NCI-H345 treated with DMSO at 0.1 percent for 48 hours (cell line): ENCODE results near the gene DCDC2B.
"Not testable (repeated sequence)": the region's sequence is repeated elsewhere in the genome, so short reads cannot be mapped to it uniquely, and the experiment has no call there.

Source experiments
- DNase-seq: peaks from one replicate; lab custom pipeline; 2025; ENCODE audit not compliant: unreplicated experiment; lab: John Stamatoyannopoulos, UW

DCDC2B gene

DNA sequence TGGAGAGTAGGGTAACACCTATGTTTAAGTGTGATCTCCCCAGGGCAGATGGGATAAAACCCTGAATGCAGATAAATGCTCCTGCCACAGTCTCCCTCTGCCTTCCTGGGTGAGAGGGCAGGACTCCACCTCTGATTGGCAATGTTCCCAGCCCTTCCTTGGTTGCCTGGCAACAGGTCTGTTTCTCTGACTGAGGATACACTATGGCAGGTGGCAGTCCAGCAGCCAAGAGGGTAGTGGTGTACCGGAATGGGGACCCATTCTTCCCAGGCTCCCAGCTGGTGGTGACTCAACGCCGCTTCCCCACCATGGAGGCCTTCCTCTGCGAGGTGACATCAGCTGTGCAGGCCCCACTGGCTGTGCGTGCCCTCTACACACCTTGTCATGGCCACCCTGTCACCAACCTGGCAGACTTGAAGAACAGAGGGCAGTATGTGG lies at the start of gene DCDC2B:
Gene DCDC2B, plus strand, starts transcription at position 199 of the 438 bp plus-strand sequence. Its CDS starts 5 bp downstream, at position 204.
- DNase-seq, result peak; percentile 66

GRCh38 chr1:32159189-32159588 lies 49.7 kb upstream of the DCDC2B start:
- DNase-seq, result no peak

DNA sequence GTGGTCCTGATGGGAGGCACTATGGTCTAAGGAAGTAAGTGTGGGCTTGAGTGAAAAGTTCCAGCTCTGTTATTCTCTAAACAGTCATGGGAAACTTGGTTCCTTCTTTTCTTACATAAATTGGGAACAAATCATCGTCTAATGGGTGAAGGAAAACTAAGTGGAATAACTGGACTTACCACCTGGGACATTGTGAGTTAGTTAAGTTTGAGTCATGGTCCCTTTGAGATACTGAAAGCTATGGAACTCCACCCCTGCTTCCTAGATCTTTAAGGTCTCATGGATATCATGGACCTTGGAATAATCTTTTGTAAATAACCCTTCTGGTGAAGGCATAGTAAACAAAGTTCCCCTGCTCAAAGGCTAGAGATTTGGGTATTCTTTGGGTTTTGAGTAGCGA lies 45.5 kb upstream of the DCDC2B start:
- no peak for DNase-seq

DNA sequence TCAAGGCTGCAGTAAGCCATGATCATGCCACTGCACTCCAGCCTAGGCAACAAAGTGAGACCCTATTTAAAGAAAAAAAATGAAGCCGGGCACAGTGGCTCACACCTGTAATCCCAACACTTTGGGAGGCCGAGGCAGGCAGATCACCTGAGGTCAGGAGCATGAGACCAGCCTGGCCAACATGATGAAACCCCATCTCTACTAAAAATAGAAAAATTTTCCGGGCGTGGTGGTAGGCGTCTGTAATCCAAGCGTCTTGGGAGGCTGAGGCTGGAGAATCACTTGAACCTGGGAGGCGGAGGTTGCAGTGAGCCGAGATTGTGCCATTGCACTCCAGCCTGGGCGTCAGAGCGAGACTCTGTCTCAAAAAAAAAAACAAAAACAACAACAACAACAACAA lies 43.3 kb upstream of the DCDC2B start:
- not testable (repeated sequence) for DNase-seq

DNA sequence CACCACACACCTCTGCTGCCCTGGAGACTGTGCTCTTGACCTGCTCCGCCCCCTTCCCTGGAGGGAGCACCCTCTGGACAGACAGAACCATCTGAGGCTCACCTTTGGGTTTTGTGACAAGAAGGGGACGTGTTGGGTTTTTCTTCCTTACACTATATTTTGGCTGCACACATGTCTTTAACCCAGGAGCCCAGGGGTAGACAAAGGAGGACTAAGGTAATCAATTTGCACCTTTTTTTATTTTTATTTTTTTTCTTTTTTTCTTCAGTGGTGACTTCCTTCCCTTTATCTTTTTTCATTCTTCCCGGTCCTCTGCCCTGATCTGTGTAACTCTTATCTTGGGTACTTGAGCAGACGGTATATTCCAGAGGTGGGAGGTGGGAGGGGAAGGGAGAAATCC lies 37.9 kb upstream of the DCDC2B start:
- no peak for DNase-seq

GRCh38 chr1:32172621-32173245 lies 36.2 kb upstream of the DCDC2B start:
- DNase-seq, result no peak

DNA sequence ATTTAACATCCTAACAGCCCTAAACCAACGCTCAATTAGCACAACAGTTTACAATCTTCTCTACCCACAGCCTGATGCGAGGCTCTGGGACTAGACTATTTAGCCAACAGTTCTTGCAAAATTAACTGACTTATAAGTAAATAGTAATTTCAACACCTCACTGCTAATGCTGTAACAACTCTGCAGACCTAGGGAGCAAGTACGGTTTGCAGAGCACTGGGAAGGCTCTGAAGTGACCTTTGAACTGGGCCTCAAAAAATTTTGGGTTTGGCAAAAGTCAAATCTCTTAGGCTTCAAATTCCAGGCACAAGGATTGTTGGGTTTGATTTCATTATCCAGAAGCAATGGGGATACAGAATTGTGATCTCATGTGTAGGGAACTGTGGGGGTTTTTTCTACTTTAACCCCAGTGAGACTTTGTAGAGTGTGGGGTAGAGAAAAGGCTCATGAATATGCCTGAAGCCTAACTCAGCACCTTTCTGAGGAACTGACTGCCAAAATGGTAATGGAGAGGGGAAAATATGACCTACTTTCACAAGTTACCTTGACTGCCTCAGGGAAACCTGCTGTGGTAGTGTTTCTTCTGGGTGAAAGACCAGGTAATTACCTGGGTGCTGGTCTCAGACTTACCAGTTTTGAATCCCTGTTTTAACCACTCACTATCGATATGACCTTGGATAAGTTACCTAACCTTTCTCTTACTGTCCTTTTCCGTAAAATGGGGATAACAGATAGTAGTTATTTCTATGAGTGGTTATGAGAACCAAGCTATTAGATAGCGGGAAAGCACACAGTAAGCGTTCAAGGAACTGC lies 30.3 kb upstream of the DCDC2B start:
- no peak for DNase-seq

- DNase-seq, result no peak
Measured at GRCh38 chr1:32179193-32179442, 29.8 kb upstream of the DCDC2B start.

GRCh38 chr1:32179443-32180185 lies 29.3 kb upstream of the DCDC2B start, which contains the start of gene TXLNA:
TXLNA (plus strand) TSS chr1:32179675; CDS start chr1:32180346, 671 bp downstream.
- peak; percentile 82 for DNase-seq

DNA sequence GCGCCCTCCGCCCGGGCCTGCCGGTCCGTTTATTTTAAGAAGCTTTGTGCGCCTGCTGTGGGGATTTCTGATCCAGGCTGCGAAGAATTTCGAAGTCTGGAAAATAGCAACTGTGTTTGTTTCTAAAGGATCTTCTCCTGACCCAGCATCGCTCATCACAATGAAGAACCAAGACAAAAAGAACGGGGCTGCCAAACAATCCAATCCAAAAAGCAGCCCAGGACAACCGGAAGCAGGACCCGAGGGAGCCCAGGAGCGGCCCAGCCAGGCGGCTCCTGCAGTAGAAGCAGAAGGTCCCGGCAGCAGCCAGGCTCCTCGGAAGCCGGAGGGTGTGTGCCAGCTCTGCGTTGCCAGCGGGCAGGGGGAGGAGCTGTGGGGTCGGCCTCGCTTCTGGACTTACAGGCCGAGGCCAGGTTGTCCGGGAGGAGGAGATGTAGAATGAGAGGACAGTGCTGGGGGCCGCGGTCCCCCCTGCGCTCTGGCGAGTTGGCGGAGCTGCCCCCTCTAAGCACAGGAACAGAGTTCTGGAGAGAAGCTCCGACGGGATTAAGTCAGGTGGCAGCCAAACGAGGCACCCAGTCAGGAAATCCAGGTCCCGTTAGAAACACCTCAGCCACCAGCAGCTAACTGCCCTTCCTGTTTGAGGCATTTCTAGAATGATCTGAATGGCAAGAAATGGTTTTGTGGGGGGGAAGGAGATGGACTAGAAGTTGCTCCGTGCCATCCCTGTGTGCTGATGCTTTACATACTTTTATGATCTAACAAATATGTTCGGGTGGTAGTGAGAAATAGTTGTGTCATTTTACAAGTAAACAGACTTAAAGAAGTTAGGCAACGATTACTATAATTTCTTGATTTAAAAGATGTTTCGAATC lies 28.5 kb upstream of the DCDC2B start:
- DNase-seq, result peak; percentile 23

DNA sequence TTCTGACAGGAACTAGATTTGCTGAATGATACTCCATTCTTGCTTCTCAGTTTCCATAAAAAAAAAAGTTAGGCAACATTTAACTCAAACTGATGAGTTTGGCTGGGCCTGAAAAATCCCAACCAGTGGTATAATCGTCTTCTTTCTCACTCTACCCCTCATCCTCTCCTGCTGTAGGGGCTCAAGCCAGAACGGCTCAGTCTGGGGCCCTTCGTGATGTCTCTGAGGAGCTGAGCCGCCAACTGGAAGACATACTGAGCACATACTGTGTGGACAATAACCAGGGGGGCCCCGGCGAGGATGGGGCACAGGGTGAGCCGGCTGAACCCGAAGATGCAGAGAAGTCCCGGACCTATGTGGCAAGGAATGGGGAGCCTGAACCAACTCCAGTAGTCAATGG lies 27.8 kb upstream of the DCDC2B start:
- DNase-seq, result no peak

DNA sequence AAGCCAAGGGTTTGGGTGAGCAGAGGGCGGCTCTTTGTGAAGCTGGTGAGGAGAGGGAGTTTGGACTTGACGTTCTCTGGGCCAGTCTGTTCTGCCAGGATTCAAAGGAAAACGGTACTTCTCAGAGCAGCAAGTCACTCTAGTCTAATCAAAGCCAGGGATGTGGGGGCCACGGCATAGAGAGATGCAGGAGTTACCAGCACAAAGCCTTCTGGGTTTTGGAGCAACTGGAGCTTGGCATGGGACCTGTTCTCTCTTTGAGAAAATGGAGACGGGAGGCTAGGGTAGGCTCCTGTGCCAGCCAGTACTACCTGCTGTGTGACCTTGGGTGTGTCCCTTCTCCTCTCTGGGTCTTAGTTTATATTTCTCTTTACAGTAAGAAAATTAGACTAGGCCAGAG lies 27.3 kb upstream of the DCDC2B start:
- no peak for DNase-seq

- no peak for DNase-seq
Measured at GRCh38 chr1:32182060-32182459, 26.8 kb upstream of the DCDC2B start.

DNA sequence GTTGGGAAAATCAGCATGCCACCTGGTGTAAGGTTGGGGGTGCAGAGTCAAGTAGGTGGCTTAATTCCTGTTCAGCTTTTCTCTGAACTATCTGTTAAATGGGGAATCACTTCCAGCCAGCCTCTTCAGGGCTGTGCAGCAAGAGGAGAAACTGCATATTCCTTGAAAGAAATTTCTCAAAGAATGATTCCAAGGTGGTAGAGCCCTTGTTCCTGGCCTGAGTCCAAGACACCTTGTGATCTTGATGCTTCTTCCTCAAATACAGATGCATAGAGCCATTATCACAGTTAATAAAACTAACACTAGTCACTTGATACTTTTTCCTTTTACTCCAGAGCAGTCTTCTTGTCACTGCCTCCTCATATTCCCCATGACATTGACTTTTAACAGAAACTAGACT lies 24.2 kb upstream of the DCDC2B start:
- no peak for DNase-seq

GRCh38 chr1:32186077-32186476 lies 22.8 kb upstream of the DCDC2B start:
- no peak for DNase-seq

DNA sequence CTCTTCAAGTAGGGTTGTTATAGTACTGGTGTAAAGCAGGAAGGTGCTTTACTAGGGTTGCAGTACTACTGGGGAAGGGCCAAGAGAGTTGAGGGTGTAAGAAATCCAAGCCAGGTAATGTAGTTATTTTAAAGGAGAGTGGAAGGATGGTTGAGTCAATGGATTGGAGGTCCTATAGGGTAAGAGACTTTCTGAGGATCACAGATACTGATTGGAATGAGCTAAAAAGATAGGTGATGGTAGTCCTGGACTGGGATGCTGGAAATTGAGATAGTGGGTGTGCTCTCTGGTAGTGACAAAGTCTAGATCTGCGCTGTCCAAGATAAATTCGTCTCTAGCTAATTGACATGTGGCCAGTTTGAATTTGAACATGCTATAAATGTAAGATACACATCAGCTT lies 22.4 kb upstream of the DCDC2B start:
- DNase-seq, result no peak

- no peak for DNase-seq
Measured at GRCh38 chr1:32187850-32188249, 21.0 kb upstream of the DCDC2B start.

DNA sequence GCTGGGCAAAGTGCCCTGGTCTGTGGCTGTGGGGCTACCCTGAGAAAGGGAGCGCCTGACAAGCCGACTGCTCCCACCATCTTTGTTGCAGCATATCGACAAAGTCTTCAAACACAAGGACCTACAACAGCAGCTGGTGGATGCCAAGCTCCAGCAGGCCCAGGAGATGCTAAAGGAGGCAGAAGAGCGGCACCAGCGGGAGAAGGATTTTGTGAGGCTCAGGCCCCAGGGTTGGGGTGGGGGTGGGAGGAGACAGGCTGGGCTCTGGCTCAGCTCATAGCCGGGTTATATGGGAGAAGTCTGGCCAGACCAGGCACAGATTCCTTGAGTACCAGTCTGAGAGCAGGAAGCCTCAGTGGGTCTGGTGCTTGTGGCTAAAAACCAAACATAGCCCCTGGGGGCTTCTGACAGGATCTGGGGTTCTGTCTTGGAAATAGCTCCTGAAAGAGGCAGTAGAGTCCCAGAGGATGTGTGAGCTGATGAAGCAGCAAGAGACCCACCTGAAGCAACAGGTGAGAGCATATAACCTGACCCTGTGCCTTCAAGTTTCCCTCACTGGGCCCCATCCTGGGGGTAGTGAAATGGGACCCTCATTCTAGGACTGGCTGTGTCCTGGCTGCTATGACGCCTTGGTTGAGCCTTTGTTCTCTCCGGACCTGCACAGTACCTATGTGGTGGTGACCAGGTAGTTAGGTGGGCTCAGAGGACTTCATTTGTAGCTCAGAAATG lies 16.5 kb upstream of the DCDC2B start:
- no peak for DNase-seq

DNA sequence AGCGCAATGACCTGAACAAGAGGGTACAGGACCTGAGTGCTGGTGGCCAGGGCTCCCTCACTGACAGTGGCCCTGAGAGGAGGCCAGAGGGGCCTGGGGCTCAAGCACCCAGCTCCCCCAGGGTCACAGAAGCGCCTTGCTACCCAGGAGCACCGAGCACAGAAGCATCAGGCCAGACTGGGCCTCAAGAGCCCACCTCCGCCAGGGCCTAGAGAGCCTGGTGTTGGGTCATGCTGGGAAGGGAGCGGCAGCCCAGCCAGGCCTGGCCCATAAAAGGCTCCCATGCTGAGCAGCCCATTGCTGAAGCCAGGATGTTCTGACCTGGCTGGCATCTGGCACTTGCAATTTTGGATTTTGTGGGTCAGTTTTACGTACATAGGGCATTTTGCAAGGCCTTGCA lies 13.9 kb upstream of the DCDC2B start:
- DNase-seq, result no peak

DNA sequence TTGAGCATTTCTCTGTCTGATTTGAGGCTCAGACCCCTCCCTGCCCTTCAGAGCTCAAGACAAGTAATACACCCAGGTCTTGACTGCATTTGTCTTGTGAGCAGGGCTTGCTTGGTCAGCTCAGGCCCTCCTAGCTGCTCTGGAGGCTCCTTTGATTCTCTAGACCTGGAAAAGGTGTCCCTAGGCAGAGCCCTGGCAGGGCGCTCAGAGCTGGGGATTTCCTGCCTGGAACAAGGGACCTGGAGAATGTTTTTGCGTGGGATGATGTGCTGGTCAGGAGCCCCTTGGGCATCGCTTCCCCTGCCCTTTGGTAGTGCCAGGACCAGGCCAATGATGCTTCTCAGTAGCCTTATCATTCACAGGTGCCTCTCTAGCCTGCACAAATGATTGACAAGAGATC lies 13.4 kb upstream of the DCDC2B start:
- DNase-seq, result no peak
